Measurements from ENCODE around the gene APOB.
A peak's percentile ranks its signal among the peaks of the same experiment; 100 is the strongest.

Gene APOB

GRCh38 chr2:20994130-20994529 lies 49.7 kb downstream of the APOB start:
- H3K27me3 ChIP-seq (ENCODE audit: insufficient read depth, low read length, poor library complexity): no peaks in the 10 kb centered on the region

GRCh38 chr2:20992201-20992711 lies 51.6 kb downstream of the APOB start:
- H3K27ac ChIP-seq (ENCODE audit: low read depth, low read length): no peak overlapping the region
- H4K5ac ChIP-seq (ENCODE audit: low read length): no peak overlapping the region
- peak; percentile 92 for DNase-seq
- no peak overlapping the region for H2BK15ac ChIP-seq (replicated peaks; ENCODE audit: low read depth)
- H3K56ac ChIP-seq (ENCODE audit: low read length): no peak overlapping the region
- H3K4me2 ChIP-seq (ENCODE audit: low read length): no peak overlapping the region
- H2BK5ac ChIP-seq (ENCODE audit: low read length): no peak overlapping the region
- no peak overlapping the region for H3K4ac ChIP-seq (ENCODE audit: low read depth, low read length)
- H3K9ac ChIP-seq (ENCODE audit: low read length): no peak overlapping the region
- H3K18ac ChIP-seq (ENCODE audit: low read length): no peak overlapping the region
- no peaks in the 10 kb centered on the region for H3K27me3 ChIP-seq (ENCODE audit: insufficient read depth, low read length, poor library complexity)
- H3K79me2 ChIP-seq (ENCODE audit: control insufficient read depth, insufficient read depth, low read length): no peaks in the 10 kb centered on the region
- no peak overlapping the region for H3K4me3 ChIP-seq (ENCODE audit: low read length)
- no peak overlapping the region for H2BK120ac ChIP-seq (ENCODE audit: low read depth, low read length)
- H3K79me1 ChIP-seq (ENCODE audit: low read length): no peaks in the 10 kb centered on the region
- H3K36me3 ChIP-seq (ENCODE audit: control insufficient read depth, insufficient read depth, low read length): no peaks in the 10 kb centered on the region
- H4K8ac ChIP-seq (ENCODE audit: low read depth, low read length): no peak overlapping the region
- no peaks in the 10 kb centered on the region for H3K4me1 ChIP-seq (ENCODE audit: control insufficient read depth, low read depth, low read length)
- no peak overlapping the region for H3K23ac ChIP-seq (ENCODE audit: low read length)
- no CpG with 5 or more reads among the region's 8 CpGs for WGBS (ENCODE audit: extremely low coverage, insufficient coverage, low lambda C conversion rate)
- no peak overlapping the region for H2AK5ac ChIP-seq (ENCODE audit: low read length)

More at GRCh38 chr2:20994130-20994529, 49.7 kb downstream of the APOB start:
- H3K4me3 ChIP-seq (ENCODE audit: low read length): no peak overlapping the region
- no peak overlapping the region for H2BK5ac ChIP-seq (ENCODE audit: low read length)
- H2BK120ac ChIP-seq (ENCODE audit: low read depth, low read length): no peak overlapping the region
- no peaks in the 10 kb centered on the region for H3K79me2 ChIP-seq (ENCODE audit: control insufficient read depth, insufficient read depth, low read length)
- DNase-seq: peak; percentile 24
- no CpG with 5 or more reads among the region's 5 CpGs for WGBS (ENCODE audit: extremely low coverage, insufficient coverage, low lambda C conversion rate)
- no peak overlapping the region for H2BK15ac ChIP-seq (replicated peaks; ENCODE audit: low read depth)
- no peaks in the 10 kb centered on the region for H3K4me1 ChIP-seq (ENCODE audit: control insufficient read depth, low read depth, low read length)
- no peak overlapping the region for H3K9ac ChIP-seq (ENCODE audit: low read length)
- no peak overlapping the region for H3K27ac ChIP-seq (ENCODE audit: low read depth, low read length)
- no peak overlapping the region for H3K18ac ChIP-seq (ENCODE audit: low read length)
- no peak overlapping the region for H4K5ac ChIP-seq (ENCODE audit: low read length)
- H3K23ac ChIP-seq (ENCODE audit: low read length): no peak overlapping the region
- H3K36me3 ChIP-seq (ENCODE audit: control insufficient read depth, insufficient read depth, low read length): no peaks in the 10 kb centered on the region
- no peak overlapping the region for H2AK5ac ChIP-seq (ENCODE audit: low read length)
- H3K4ac ChIP-seq (ENCODE audit: low read depth, low read length): no peak overlapping the region
- H3K4me2 ChIP-seq (ENCODE audit: low read length): no peak overlapping the region
- no peak overlapping the region for H3K56ac ChIP-seq (ENCODE audit: low read length)
- no peak overlapping the region for H4K8ac ChIP-seq (ENCODE audit: low read depth, low read length)
- H3K79me1 ChIP-seq (ENCODE audit: low read length): no peaks in the 10 kb centered on the region

- no peak overlapping the region for H4K5ac ChIP-seq (ENCODE audit: low read length)
- no peak overlapping the region for H3K9ac ChIP-seq (ENCODE audit: low read length)
- H2BK5ac ChIP-seq (ENCODE audit: low read length): no peak overlapping the region
- H4K8ac ChIP-seq (ENCODE audit: low read depth, low read length): no peak overlapping the region
- no peak overlapping the region for H3K27ac ChIP-seq (ENCODE audit: low read depth, low read length)
- no peak overlapping the region for H3K56ac ChIP-seq (ENCODE audit: low read length)
- H2BK15ac ChIP-seq (replicated peaks; ENCODE audit: low read depth): no peak overlapping the region
- no peak overlapping the region for H3K4ac ChIP-seq (ENCODE audit: low read depth, low read length)
- no peaks in the 10 kb centered on the region for H3K4me1 ChIP-seq (ENCODE audit: control insufficient read depth, low read depth, low read length)
- no peaks in the 10 kb centered on the region for H3K36me3 ChIP-seq (ENCODE audit: control insufficient read depth, insufficient read depth, low read length)
- no CpG with 5 or more reads among the region's 20 CpGs for WGBS (ENCODE audit: extremely low coverage, insufficient coverage, low lambda C conversion rate)
- no peak overlapping the region for H2AK5ac ChIP-seq (ENCODE audit: low read length)
- no peak overlapping the region for H3K4me2 ChIP-seq (ENCODE audit: low read length)
- DNase-seq: no peak
- no peak overlapping the region for H3K4me3 ChIP-seq (ENCODE audit: low read length)
- H2BK120ac ChIP-seq (ENCODE audit: low read depth, low read length): no peak overlapping the region
- no peak overlapping the region for H3K18ac ChIP-seq (ENCODE audit: low read length)
- H3K79me1 ChIP-seq (ENCODE audit: low read length): no peaks in the 10 kb centered on the region
- H3K27me3 ChIP-seq (ENCODE audit: insufficient read depth, low read length, poor library complexity): no peaks in the 10 kb centered on the region
- H3K23ac ChIP-seq (ENCODE audit: low read length): no peak overlapping the region
- H3K79me2 ChIP-seq (ENCODE audit: control insufficient read depth, insufficient read depth, low read length): no peaks in the 10 kb centered on the region
Observed at GRCh38 chr2:20990442-20991430, 53.1 kb downstream of the APOB start.

DNA sequence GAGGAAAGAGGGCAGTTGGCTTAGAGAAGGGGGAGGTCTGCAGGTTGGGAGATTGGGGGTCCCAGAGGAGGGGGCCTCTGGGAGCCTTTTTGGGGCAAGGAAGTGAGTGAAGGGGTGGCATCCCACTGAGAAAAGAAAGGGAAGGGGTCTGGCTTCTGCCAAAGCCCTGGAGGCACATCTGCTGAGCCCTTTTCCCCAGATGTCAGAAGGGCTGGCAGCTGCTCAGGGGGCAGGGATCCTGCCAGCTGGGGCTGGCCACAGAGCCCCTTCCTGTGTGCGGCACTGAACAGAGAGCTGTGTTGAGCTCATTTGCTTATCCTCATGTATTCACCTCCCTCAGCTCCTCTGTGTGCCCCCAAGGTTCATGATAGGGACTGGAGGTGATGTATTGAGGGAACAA lies 54.5 kb downstream of the APOB start:
- no peak overlapping the region for H3K27ac ChIP-seq (ENCODE audit: low read depth, low read length)
- WGBS (ENCODE audit: extremely low coverage, insufficient coverage, low lambda C conversion rate): no CpG with 5 or more reads among the region's 1 CpG
- H3K9ac ChIP-seq (ENCODE audit: low read length): no peak overlapping the region
- no peak overlapping the region for H2BK120ac ChIP-seq (ENCODE audit: low read depth, low read length)
- H3K23ac ChIP-seq (ENCODE audit: low read length): no peak overlapping the region
- H2BK15ac ChIP-seq (replicated peaks; ENCODE audit: low read depth): no peak overlapping the region
- H4K5ac ChIP-seq (ENCODE audit: low read length): no peak overlapping the region
- H4K8ac ChIP-seq (ENCODE audit: low read depth, low read length): no peak overlapping the region
- no peaks in the 10 kb centered on the region for H3K79me2 ChIP-seq (ENCODE audit: control insufficient read depth, insufficient read depth, low read length)
- no peak overlapping the region for H3K4me2 ChIP-seq (ENCODE audit: low read length)
- H3K18ac ChIP-seq (ENCODE audit: low read length): no peak overlapping the region
- H3K79me1 ChIP-seq (ENCODE audit: low read length): no peaks in the 10 kb centered on the region
- no peaks in the 10 kb centered on the region for H3K27me3 ChIP-seq (ENCODE audit: insufficient read depth, low read length, poor library complexity)
- no peak overlapping the region for H2AK5ac ChIP-seq (ENCODE audit: low read length)
- H3K56ac ChIP-seq (ENCODE audit: low read length): no peak overlapping the region
- no peak for DNase-seq
- H3K4ac ChIP-seq (ENCODE audit: low read depth, low read length): no peak overlapping the region
- no peaks in the 10 kb centered on the region for H3K36me3 ChIP-seq (ENCODE audit: control insufficient read depth, insufficient read depth, low read length)
- no peak overlapping the region for H3K4me3 ChIP-seq (ENCODE audit: low read length)
- H3K4me1 ChIP-seq (ENCODE audit: control insufficient read depth, low read depth, low read length): no peaks in the 10 kb centered on the region
- H2BK5ac ChIP-seq (ENCODE audit: low read length): no peak overlapping the region

DNA sequence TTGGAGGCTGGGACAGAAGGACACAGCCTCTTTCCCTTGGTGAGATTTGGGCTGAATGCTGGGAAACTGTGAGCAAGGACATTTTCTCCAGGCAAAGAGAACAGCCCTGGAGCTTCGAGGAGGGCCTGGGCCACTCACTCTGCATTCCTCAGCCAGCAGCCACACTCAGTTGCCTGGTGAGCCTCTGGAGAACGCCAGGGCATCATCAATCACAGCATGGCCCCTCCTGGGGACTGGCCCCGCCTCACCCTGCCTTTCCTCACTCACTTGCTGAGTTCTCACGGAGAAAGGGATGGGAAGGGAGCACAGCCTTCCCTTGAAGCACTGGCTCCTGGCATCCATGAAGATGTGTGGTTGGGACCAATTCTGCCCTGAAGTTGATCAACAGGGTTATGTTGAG lies 55.0 kb downstream of the APOB start:
- Histone ChIP-seq H4K5ac (ENCODE audit: low read length) (no peak overlapping the region), H2AK5ac (ENCODE audit: low read length) (no peak overlapping the region), H3K4me2 (ENCODE audit: low read length) (no peak overlapping the region), H3K27ac (ENCODE audit: low read depth, low read length) (no peak overlapping the region), H3K4me3 (ENCODE audit: low read length) (no peak overlapping the region), H4K8ac (ENCODE audit: low read depth, low read length) (no peak overlapping the region), H3K4me1 (ENCODE audit: control insufficient read depth, low read depth, low read length) (no peaks in the 10 kb centered on the region), H3K79me1 (ENCODE audit: low read length) (no peaks in the 10 kb centered on the region), H3K27me3 (ENCODE audit: insufficient read depth, low read length, poor library complexity) (no peaks in the 10 kb centered on the region), H3K79me2 (ENCODE audit: control insufficient read depth, insufficient read depth, low read length) (no peaks in the 10 kb centered on the region), H2BK5ac (ENCODE audit: low read length) (no peak overlapping the region), H3K36me3 (ENCODE audit: control insufficient read depth, insufficient read depth, low read length) (no peaks in the 10 kb centered on the region), H3K4ac (ENCODE audit: low read depth, low read length) (no peak overlapping the region), H3K9ac (ENCODE audit: low read length) (no peak overlapping the region), H2BK120ac (ENCODE audit: low read depth, low read length) (no peak overlapping the region), H3K18ac (ENCODE audit: low read length) (no peak overlapping the region), H3K23ac (ENCODE audit: low read length) (no peak overlapping the region), H2BK15ac (replicated peaks; ENCODE audit: low read depth) (no peak overlapping the region), H3K56ac (ENCODE audit: low read length) (no peak overlapping the region)
- peak; percentile 32 for DNase-seq
- WGBS (ENCODE audit: extremely low coverage, insufficient coverage, low lambda C conversion rate): no CpG with 5 or more reads among the region's 4 CpGs

Measured in mesendoderm (in vitro differentiated cells).